Prostate gland (tissue), 2 donors: ENCODE measurements around the gene GRN.

ENCODE experiments used
- CTCF ChIP-seq, 4 experiments: fragments of 200-600 bp in 2 of 4; fragments of 450-650 bp in 2 of 4; sonication (generic) in 2 of 4; IDR thresholded peaks; 1 replicate in 3 of 4; 2 replicates in 1 of 4; pipeline ENCODE4 v1.5.1; 2016 to 2019; ENCODE audit warnings: antibody characterized with exemption in 4 of 4, mild to moderate bottlenecking in 2 of 4, moderate library complexity in 2 of 4
- POLR2AphosphoS5 ChIP-seq: sonication (generic); formaldehyde crosslinking; IDR thresholded peaks from one replicate; pipeline ENCODE4 v1.6.1; 2017; ENCODE audit warnings: antibody characterized with exemption

GRCh38 chr17:44338702-44339101 lies 6.4 kb upstream of the GRN start:
- no peak for TF ChIP-seq CTCF (IDR thresholded peaks at IDR 0.05)
- no peak for TF ChIP-seq POLR2AphosphoS5
